ENCODE results near the gene CNOT2.
A peak's percentile ranks its signal among the peaks of the same experiment; 100 is the strongest.

The CNOT2 gene

GRCh38 chr12:70306676-70307075 lies 63.4 kb downstream of the CNOT2 start:
- DNase-seq, result no peak

DNA sequence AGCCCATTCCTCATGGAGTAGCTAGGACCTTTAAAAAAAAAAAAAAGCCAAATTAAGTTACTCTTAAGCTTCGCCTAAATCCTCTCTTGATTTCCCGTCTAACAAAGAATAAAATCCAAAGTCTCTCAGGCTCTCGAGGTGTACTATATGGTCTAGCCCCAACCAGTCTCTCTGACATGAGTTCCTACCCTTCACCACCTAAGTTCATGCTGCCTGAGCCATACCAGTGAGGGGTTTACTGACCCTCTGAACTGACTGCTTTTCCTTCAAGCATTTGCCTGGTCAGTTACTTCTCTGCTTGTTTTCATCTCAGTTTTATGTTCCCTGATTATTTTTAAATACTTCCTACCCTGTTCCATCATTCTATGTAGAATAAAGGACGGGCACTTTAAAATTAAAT lies 64.6 kb downstream of the CNOT2 start:
- no peak for DNase-seq

DNA sequence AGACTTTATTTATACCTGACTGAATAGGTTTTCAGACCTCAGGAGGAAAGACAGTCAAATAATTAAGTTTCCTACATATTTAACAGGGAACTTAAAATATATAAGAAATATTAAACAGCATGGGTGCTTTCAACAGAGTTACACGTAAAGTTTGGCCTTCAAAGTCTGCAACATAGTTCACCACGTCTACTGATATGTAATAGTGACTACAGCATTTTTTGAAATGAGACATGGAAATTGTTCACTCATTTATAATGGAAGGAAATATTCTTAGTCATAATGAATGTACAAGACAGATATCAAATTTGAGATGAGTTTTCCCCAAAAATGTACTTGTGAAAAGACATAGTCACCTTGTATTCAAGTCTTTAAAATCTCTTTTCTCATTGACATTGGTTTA lies 66.1 kb downstream of the CNOT2 start:
- DNase-seq, result no peak

GRCh38 chr12:70314145-70314544 lies 70.9 kb downstream of the CNOT2 start:
- no peak for DNase-seq

DNA sequence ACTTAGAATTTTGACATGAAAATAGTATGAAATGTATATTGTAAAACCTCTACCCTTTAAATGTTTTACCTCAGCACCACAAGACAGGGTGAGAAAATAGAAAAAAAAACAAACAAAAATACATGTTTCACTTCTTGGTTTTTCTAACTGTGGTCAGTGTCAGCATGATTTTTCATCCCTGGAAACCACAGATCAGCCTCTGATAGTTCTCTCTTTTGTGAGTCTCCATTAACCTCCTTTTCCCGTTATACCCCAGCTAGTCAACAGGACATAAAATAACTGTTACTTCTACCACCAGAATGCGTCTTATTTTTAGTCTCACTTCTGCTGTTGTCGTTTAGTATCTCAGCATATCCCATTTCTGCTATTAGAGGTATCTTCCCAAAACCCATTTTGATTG lies 74.5 kb downstream of the CNOT2 start:
- no peak for DNase-seq

- no peak for DNase-seq
Measured at GRCh38 chr12:70319605-70320004, 76.4 kb downstream of the CNOT2 start.

DNA sequence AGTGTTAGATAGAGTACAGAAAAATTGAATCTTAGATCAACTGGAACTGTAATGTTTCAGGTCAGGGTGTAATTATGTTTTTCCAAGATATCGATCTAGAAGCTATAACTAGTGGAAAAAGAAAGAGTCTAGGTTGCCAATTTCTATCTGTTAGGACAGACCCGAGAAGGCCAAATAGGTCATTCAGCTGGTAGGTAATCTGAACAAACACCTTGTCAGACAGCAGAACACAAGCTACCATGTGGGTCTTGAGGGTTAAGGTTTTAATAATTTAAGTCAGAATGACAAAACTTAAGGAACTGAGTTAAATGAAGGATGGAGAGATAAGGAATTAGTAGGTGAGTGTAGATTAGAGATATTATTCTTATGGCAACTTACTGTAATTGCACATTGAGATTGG lies 78.0 kb downstream of the CNOT2 start:
- no peak for DNase-seq

DNA sequence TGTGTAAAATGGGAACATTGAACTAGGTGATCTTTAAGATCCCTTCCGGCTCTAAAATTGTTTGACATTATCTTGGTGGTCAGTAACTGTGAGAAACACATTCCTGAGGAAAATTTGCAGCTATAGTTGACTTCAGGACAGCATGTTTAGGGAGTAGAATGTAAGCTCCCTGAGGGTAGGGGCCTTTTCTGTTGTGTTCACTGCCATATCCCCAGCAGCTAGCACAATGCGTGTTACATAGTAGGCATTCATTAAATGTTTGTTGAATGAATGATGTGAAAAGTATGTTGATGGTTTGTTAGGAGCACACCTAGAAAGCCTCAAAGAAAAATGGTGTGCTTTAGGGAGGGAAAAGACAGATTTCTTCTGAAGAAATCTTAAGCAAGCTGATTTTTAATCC lies 84.3 kb downstream of the CNOT2 start:
- no peak for DNase-seq

DNA sequence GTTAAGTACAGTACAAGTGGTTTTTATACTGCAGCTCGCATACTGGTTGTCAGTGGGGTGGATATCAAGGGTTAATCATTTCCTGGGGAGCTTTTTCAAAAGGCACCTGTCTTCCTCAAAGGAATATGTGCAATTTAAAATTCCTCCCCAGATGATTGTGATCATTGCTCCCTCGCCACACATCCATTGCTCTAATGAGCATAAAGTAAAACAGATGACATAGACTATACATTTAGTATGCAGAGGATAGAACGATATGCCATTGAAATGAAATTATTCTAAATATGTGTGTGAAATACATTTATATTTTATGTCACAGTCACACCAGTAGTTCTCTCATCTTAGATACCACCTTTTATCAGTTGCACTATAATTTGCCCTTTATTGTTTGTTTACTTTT lies 86.5 kb downstream of the CNOT2 start:
- DNase-seq, result no peak

DNA sequence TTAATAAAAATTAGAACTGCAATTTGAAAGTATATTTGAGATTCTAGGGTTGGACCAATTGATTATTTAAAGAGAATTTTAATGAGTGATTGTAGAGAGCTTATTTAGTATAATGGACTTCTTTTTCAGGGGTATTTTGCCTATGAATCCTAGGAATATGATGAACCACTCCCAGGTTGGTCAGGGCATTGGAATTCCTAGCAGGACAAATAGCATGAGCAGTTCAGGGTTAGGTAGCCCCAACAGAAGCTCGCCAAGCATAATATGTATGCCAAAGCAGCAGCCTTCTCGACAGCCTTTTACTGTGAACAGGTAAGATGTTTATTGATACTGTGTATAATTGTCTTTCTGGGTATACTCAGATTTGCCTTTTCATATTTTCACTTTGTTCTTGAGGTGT lies 86.9 kb downstream of the CNOT2 start:
- DNase-seq, result no peak

DNA sequence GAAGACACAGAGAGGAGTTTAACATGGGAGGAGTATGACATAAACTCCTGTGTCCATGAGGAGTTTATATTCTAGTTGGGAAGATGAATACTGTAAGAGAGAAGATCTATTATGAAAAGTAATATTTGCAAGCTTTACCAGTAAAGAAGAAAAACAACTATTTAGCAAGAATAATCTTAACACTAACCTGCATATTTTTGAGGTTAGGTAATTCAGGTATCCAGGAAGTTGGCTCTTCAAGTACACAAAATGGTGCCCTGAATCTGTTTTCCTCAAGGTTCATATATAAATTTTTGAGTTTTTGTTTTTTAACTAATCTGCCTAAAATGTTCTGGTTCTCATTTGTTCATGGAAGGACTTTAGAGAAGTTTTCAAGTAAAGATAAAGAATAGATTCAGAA lies 89.0 kb downstream of the CNOT2 start:
- DNase-seq, result no peak

- DNase-seq, result no peak
Measured at GRCh38 chr12:70334742-70335141, 91.5 kb downstream of the CNOT2 start.

DNA sequence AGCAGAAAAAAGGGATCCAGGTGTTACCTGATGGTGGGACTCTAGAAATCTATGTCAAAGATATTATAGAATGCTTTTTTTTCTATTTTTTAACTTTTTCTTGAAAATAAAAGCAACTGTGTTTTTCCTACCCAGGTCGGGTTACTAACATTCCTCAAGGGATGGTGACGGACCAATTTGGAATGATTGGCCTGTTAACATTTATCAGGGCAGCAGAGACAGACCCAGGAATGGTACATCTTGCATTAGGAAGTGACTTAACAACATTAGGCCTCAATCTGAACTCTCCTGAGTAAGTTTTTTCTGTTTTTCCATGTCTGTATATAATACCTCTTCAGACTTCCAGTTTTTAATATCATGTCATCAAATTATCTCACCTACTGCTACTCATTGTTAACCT lies 95.3 kb downstream of the CNOT2 start:
- DNase-seq, result no peak

- no peak for DNase-seq
Measured at GRCh38 chr12:70351076-70351475, 107.8 kb downstream of the CNOT2 start.

DNA sequence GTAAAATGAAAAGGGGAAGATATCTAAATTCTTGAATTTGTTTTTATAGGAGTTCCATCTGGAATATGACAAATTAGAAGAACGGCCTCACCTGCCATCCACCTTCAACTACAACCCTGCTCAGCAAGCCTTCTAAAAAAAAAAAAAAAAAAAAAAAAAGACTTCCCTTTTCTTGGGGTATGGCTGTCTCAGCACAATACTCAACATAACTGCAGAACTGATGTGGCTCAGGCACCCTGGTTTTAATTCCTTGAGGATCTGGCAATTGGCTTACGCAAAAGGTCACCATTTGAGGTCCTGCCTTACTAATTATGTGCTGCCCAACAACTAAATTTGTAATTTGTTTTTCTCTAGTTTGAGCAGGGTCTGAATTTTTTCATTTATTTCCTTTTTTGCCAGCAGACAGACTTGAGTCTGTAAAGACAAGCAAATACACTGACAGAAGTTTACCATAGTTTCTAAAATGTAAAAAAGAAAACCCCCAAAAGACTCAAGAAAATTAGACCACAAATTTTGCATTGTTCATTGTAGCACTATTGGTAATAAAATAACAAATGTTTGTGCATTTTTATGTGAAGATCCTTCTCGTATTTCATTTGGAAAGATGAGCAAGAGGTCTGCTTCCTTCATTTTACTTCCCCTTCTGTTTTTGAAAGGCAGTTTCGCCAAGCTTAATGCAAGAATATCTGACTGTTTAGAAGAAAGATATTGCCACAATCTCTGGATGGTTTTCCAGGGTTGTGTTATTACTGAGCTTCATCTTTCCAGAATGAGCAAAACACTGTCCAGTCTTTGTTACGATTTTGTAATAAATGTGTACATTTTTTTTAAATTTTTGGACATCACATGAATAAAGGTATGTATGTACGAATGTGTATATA lies 110.8 kb downstream of the CNOT2 start:
- no peak for DNase-seq

DNA sequence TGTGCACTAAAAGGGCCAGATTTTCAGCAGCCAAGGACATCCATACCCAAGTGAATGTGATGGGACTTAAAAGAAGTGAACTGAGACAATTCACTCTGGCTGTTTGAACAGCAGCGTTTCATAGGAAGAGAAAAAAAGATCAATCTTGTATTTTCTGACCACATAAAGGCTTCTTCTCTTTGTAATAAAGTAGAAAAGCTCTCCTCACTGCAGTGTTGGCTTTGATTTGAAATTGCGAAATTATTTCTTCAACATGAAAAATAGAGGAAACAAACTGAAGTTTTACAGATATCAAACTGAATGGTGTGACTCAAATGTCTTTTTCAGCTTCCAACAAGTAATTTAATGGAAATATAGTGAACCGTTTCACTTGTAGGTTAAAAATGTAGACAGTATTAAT lies 111.6 kb downstream of the CNOT2 start:
- no peak for DNase-seq

DNA sequence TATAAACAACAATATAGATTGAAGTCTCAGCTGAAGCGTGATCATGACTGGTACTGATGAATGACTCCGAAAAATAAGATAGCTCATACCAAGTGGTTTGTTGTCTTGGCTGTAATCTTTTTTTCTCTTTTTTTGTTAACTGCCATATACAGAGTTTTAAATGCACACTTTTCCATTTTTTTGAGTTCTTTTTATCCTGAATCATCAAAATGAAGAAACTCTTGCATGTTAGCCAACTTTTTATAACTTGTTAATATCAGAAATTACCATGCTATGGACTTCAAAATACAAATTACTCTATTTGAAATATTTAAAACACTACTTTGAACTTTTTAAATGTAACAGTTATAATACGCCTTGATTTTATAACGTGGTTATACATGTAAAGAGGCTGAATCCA lies 112.7 kb downstream of the CNOT2 start:
- DNase-seq, result no peak

- no peak for DNase-seq
Measured at GRCh38 chr12:70359458-70360197, 116.4 kb downstream of the CNOT2 start.

DNA sequence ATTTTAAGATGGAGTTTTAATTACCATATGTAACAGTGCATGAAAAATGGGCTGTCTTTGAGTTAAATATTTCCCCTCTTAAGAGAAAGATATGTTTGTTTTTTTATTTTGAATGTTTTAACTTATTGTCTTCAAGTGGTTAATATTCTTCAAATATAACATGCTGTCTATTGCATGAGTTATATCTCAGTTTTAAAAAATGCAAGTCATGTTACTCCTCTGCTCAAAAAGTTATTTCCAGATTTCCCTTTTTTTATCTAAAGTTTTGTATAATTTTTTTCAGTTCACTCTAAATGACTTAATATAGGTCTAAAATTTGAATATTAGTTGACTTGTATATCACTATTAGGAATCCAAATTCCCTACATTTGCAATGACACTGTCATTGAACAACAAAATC lies 117.0 kb downstream of the CNOT2 start:
- no peak for DNase-seq

GRCh38 chr12:70364695-70365397 lies 121.6 kb downstream of the CNOT2 start:
- no peak for DNase-seq

DNA sequence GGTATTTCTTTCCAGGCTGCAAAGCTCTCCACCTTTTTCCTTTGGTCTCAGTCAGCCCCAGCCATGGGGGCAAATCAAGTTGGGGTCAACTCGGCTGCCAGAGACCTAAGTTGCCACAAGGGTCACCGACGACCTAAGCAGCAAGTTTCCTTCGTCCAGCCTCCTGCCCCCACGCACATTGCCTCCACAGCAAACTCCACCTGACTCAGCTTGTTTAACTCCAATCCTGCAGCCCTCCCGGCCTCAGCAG lies 122.1 kb downstream of the CNOT2 start:
- no peak for DNase-seq

GRCh38 chr12:70365648-70366518 lies 122.7 kb downstream of the CNOT2 start, which contains the start of gene KCNMB4:
TSS of gene KCNMB4 (plus strand) at chr12:70366290. CDS start at chr12:70366735, 445 bp downstream.
- DNase-seq, result peak; percentile 84
